Astrocyte (in vitro differentiated cells and primary cell): ENCODE data around the gene GRM7. TPM values are rescaled to one million over a fixed set of nuclear protein-coding genes. Genes with fewer than 3 reads are reported as not detected.

ENCODE experiments used
- DNase-seq: peaks from one replicate; pipeline ENCODE4 v3.0.0-alpha.2; 2010; ENCODE audit warnings: low read depth
- FAIRE-seq: peaks from 2 replicates; lab custom pipeline; 2011; peaks lifted over from hg19 to GRCh38; lab: Jason Lieb, UNC
- H2AFZ ChIP-seq: 2 replicates; pipeline ENCODE4 v1.6.0; 2012; ENCODE audit warnings: low read depth, low read length, inconsistent platforms
- H3K27ac ChIP-seq: 2 replicates; pipeline ENCODE4 v1.5.1; 2011; ENCODE audit warnings: low read depth, low read length, inconsistent platforms
- H3K27me3 ChIP-seq: 2 replicates; pipeline ENCODE4 v1.6.0; 2011; ENCODE audit warnings: low read length, inconsistent platforms; ENCODE audit not compliant: insufficient read depth
- H3K36me3 ChIP-seq: 2 replicates; pipeline ENCODE4 v1.5.1; 2011; ENCODE audit warnings: low read length, inconsistent platforms; ENCODE audit not compliant: insufficient read depth
- H3K4me1 ChIP-seq: 2 replicates; pipeline ENCODE4 v1.5.1; 2011; ENCODE audit warnings: low read length, inconsistent platforms; ENCODE audit not compliant: insufficient read depth
- H3K4me2 ChIP-seq: 2 replicates; pipeline ENCODE4 v1.6.0; 2012; ENCODE audit warnings: low read length, inconsistent platforms
- H3K4me3 ChIP-seq: 2 replicates; pipeline ENCODE4 v1.5.1; 2011; ENCODE audit warnings: low read depth, mild to moderate bottlenecking, low read length, inconsistent platforms; ENCODE audit not compliant: insufficient read depth
- H3K79me2 ChIP-seq: 2 replicates; pipeline ENCODE4 v1.6.0; 2012; ENCODE audit warnings: mild to moderate bottlenecking, low read length, inconsistent platforms; ENCODE audit not compliant: insufficient read depth
- H3K9ac ChIP-seq: 2 replicates; pipeline ENCODE4 v1.6.0; 2012; ENCODE audit warnings: mild to moderate bottlenecking, low read length, inconsistent platforms
- H3K9me3 ChIP-seq: 2 replicates; pipeline ENCODE4 v1.5.1; 2012; ENCODE audit warnings: low read depth, mild to moderate bottlenecking, low read length, inconsistent platforms; ENCODE audit not compliant: insufficient read depth
- H4K20me1 ChIP-seq: 2 replicates; pipeline ENCODE4 v1.6.0; 2012; ENCODE audit warnings: low read length, inconsistent platforms; ENCODE audit not compliant: insufficient read depth
- H3K27ac Mint-ChIP-seq: one replicate; pipeline ENCODE4 v1.8.0; 2021; ENCODE audit warnings: mild to moderate bottlenecking, mixed read lengths; ENCODE audit not compliant: unreplicated experiment
- H3K27me3 Mint-ChIP-seq: one replicate; pipeline ENCODE4 v1.8.0; 2021; ENCODE audit warnings: low read depth, mixed read lengths; ENCODE audit not compliant: unreplicated experiment
- H3K36me3 Mint-ChIP-seq: one replicate; pipeline ENCODE4 v1.8.0; 2021; ENCODE audit warnings: low read depth, mixed read lengths; ENCODE audit not compliant: unreplicated experiment
- H3K4me1 Mint-ChIP-seq: one replicate; pipeline ENCODE4 v1.8.0; 2021; ENCODE audit warnings: low read depth, mixed read lengths; ENCODE audit not compliant: unreplicated experiment
- H3K4me3 Mint-ChIP-seq: one replicate; pipeline ENCODE4 v1.8.0; 2021; ENCODE audit warnings: mild to moderate bottlenecking, moderate library complexity, mixed read lengths; ENCODE audit not compliant: unreplicated experiment
- H3K9me3 Mint-ChIP-seq: one replicate; pipeline ENCODE4 v1.8.0; 2021; ENCODE audit warnings: mild to moderate bottlenecking, mixed read lengths; ENCODE audit not compliant: unreplicated experiment
- CTCF ChIP-seq: IDR thresholded peaks from 2 replicates; pipeline ENCODE4 v1.5.1; 2011; ENCODE audit warnings: low read depth, mild to moderate bottlenecking, inconsistent platforms, low read length, moderate library complexity; ENCODE audit not compliant: insufficient read depth
- EZH2 ChIP-seq: IDR thresholded peaks from 2 replicates; pipeline ENCODE4 v1.6.1; 2012; ENCODE audit warnings: mild to moderate bottlenecking, low read length, inconsistent platforms; ENCODE audit not compliant: insufficient read depth
- total RNA-seq: library from RNA; stranded (reverse); gene quantifications from 2 replicates; pipeline ENCODE4 v1.2.1, GENCODE V29; 2021

GRM7 gene
- total RNA-seq, 1 donor from 2014 or later = not detected

GRCh38 chr3:7209098-7209497 is 348.2 kb downstream of the GRM7 start:
- no peak for DNase-seq
- Histone ChIP-seq H3K27me3 (no peaks in the 10 kb centered on the region), H3K36me3 (no peaks in the 10 kb centered on the region), H3K4me2 (no peak overlapping the region), H3K9ac (no peak overlapping the region), H3K27ac (no peak overlapping the region), H3K9me3 (no peaks in the 10 kb centered on the region), H3K4me3 (no peak overlapping the region), H3K79me2 (no peaks in the 10 kb centered on the region), H3K4me1 (no peaks in the 10 kb centered on the region), H4K20me1 (no peaks in the 10 kb centered on the region), H2AFZ (no peak overlapping the region)
- peaks cover 2% of the 10 kb centered on the region for H3K9me3 Mint-ChIP-seq
- FAIRE-seq = no peak
- no peaks in the 10 kb centered on the region for H3K36me3 Mint-ChIP-seq
- H3K4me1 Mint-ChIP-seq = no peaks in the 10 kb centered on the region
- H3K27me3 Mint-ChIP-seq = no peaks in the 10 kb centered on the region
- no peak for TF ChIP-seq CTCF
- no peak for TF ChIP-seq EZH2
- H3K4me3 Mint-ChIP-seq = no peak overlapping the region
- H3K27ac Mint-ChIP-seq = no peak overlapping the region

- H3K36me3 Mint-ChIP-seq = no peaks in the 10 kb centered on the region
- no peaks in the 10 kb centered on the region for H3K4me1 Mint-ChIP-seq
- Histone ChIP-seq H3K4me2 (no peak overlapping the region), H3K4me3 (no peak overlapping the region), H3K79me2 (no peaks in the 10 kb centered on the region), H3K27me3 (no peaks in the 10 kb centered on the region), H3K9ac (no peak overlapping the region), H3K9me3 (no peaks in the 10 kb centered on the region), H3K27ac (no peak overlapping the region), H3K4me1 (no peaks in the 10 kb centered on the region), H2AFZ (no peak overlapping the region), H4K20me1 (no peaks in the 10 kb centered on the region), H3K36me3 (no peaks in the 10 kb centered on the region)
- H3K27ac Mint-ChIP-seq = no peak overlapping the region
- H3K9me3 Mint-ChIP-seq = peaks cover 2% of the 10 kb centered on the region
- FAIRE-seq (no peak), DNase-seq (no peak)
- no peak for TF ChIP-seq EZH2
- no peak for TF ChIP-seq CTCF
- no peak overlapping the region for H3K4me3 Mint-ChIP-seq
- H3K27me3 Mint-ChIP-seq = no peaks in the 10 kb centered on the region
Measured at GRCh38 chr3:7211740-7212139, 350.8 kb downstream of the GRM7 start.

- FAIRE-seq = no peak
- no peaks in the 10 kb centered on the region for H4K20me1 ChIP-seq
Measured at GRCh38 chr3:7215706-7216105, 354.8 kb downstream of the GRM7 start.

More at GRCh38 chr3:7215706-7216105, 354.8 kb downstream of the GRM7 start:
- H3K27ac Mint-ChIP-seq = no peak overlapping the region
- DNase-seq = no peak
- Histone ChIP-seq H3K4me1 (no peaks in the 10 kb centered on the region), H3K4me2 (no peak overlapping the region), H3K9me3 (no peaks in the 10 kb centered on the region), H3K9ac (no peak overlapping the region), H3K27me3 (no peaks in the 10 kb centered on the region), H2AFZ (no peak overlapping the region), H3K36me3 (no peaks in the 10 kb centered on the region), H3K4me3 (no peak overlapping the region), H3K79me2 (no peaks in the 10 kb centered on the region), H3K27ac (no peak overlapping the region)
- H3K9me3 Mint-ChIP-seq = peaks cover 2% of the 10 kb centered on the region
- H3K27me3 Mint-ChIP-seq = no peaks in the 10 kb centered on the region
- H3K4me1 Mint-ChIP-seq = no peaks in the 10 kb centered on the region
- TF ChIP-seq EZH2 (no peak), CTCF (no peak)
- no peaks in the 10 kb centered on the region for H3K36me3 Mint-ChIP-seq
- H3K4me3 Mint-ChIP-seq = no peak overlapping the region
